ENCODE data around the gene NPFF.

- TF ChIP-seq CTCF (IDR thresholded peaks at IDR 0.05), result no peak
- no peak for TF ChIP-seq POLR2A (IDR thresholded peaks at IDR 0.05)
These were observed 6.6 kb upstream of the NPFF start for GRCh38 chr12:53513712-53514410.

Measured in body of pancreas (tissue), 4 donors.